ENCODE results near the gene BABAM1. TPM values are rescaled to one million over a fixed set of nuclear protein-coding genes. Genes with fewer than 3 reads are reported as not detected.

The BABAM1 gene
- total RNA-seq, 4 donors from 2014 or later: 86.3 to 120 (median 99.4) TPM

- intact Hi-C loops (cut with DNase I; ENCODE audit: low total_unique reads): no loop called here
- DNase-seq: no peak
- TF ChIP-seq CTCF (IDR thresholded peaks at IDR 0.05 in 4 of 5, conservative IDR thresholded peaks at IDR 0.05 in 1 of 5) (no peak), POLR2A (IDR thresholded peaks at IDR 0.05) (no peak)
- in situ Hi-C loops (cut with MboI; ENCODE audit: low sequenced_read_pairs in 4 of 4): no loop called here
- H3K36me3 ChIP-seq: peaks cover 0 to 7% of the 10 kb centered on the region in 2 donors
- ATAC-seq: no peak
- H3K4me1 ChIP-seq: no peaks in the 10 kb centered on the region
- no peak overlapping the region for H3K27ac ChIP-seq
- H3K4me3 ChIP-seq: no peak overlapping the region
- H3K27me3 ChIP-seq: no peaks in the 10 kb centered on the region
- H3K9me3 ChIP-seq: no peaks in the 10 kb centered on the region
Measured at GRCh38 chr19:17325881-17326594, 58.8 kb downstream of the BABAM1 start.

GRCh38 chr19:17326595-17326966 lies 59.3 kb downstream of the BABAM1 start:
- H3K36me3 ChIP-seq: peaks cover 0 to 3% of the 10 kb centered on the region in 2 donors
- in situ Hi-C loops (cut with MboI; ENCODE audit: low sequenced_read_pairs in 4 of 4): no loop called here
- H3K4me1 ChIP-seq: no peaks in the 10 kb centered on the region

GRCh38 chr19:17327068-17327653 lies 59.9 kb downstream of the BABAM1 start:
- no peak for TF ChIP-seq POLR2A (IDR thresholded peaks at IDR 0.05)
- TF ChIP-seq CTCF (IDR thresholded peaks at IDR 0.05 in 4 of 5, conservative IDR thresholded peaks at IDR 0.05 in 1 of 5): no peak
- Histone ChIP-seq H3K27me3 (no peaks in the 10 kb centered on the region), H3K27ac (no peak overlapping the region), H3K4me3 (no peak overlapping the region), H3K9me3 (no peaks in the 10 kb centered on the region), H3K4me1 (no peaks in the 10 kb centered on the region), H3K36me3 (no peaks in the 10 kb centered on the region)
- in situ Hi-C loops (cut with MboI; ENCODE audit: low sequenced_read_pairs in 4 of 4) (no loop called here), intact Hi-C loops (cut with DNase I; ENCODE audit: low total_unique reads) (no loop called here)
- no peak for ATAC-seq
- no peak for DNase-seq

More at GRCh38 chr19:17326595-17326966, 59.3 kb downstream of the BABAM1 start:
- no peak for DNase-seq
- TF ChIP-seq CTCF (IDR thresholded peaks at IDR 0.05 in 4 of 5, conservative IDR thresholded peaks at IDR 0.05 in 1 of 5) (no peak), POLR2A (IDR thresholded peaks at IDR 0.05) (no peak)
- intact Hi-C loops (cut with DNase I; ENCODE audit: low total_unique reads): no loop called here
- no peaks in the 10 kb centered on the region for H3K9me3 ChIP-seq
- no peak overlapping the region for H3K27ac ChIP-seq
- H3K27me3 ChIP-seq: no peaks in the 10 kb centered on the region
- ATAC-seq: no peak
- no peak overlapping the region for H3K4me3 ChIP-seq

- intact Hi-C loops (cut with DNase I; ENCODE audit: low total_unique reads): no loop called here
Measured at GRCh38 chr19:17327654-17328516, 60.6 kb downstream of the BABAM1 start.

More at GRCh38 chr19:17327654-17328516, 60.6 kb downstream of the BABAM1 start:
- no peaks in the 10 kb centered on the region for H3K27me3 ChIP-seq
- no peak overlapping the region for H3K27ac ChIP-seq
- H3K4me1 ChIP-seq: no peaks in the 10 kb centered on the region
- no peaks in the 10 kb centered on the region for H3K9me3 ChIP-seq
- no peaks in the 10 kb centered on the region for H3K36me3 ChIP-seq
- no peak overlapping the region for H3K4me3 ChIP-seq
- in situ Hi-C loops (cut with MboI; ENCODE audit: low sequenced_read_pairs in 4 of 4): no loop called here
- DNase-seq: no peak
- TF ChIP-seq CTCF (IDR thresholded peaks at IDR 0.05 in 4 of 5, conservative IDR thresholded peaks at IDR 0.05 in 1 of 5): no peak
- no peak for TF ChIP-seq POLR2A (IDR thresholded peaks at IDR 0.05)
- ATAC-seq: no peak

Other genes with a start within 250 kb of the BABAM1 start
- 10 to 100 TPM in 1 of 4 donors, 1 to 10 TPM in 3; 6.0 to 15.6 (median 7.6) TPM for gene CPAMD8, start 240.6 kb upstream of the BABAM1 start, total RNA-seq
- 1 to 10 TPM in 3 of 4 donors, under 1 TPM in 1; 0.97 to 4.5 (median 3.3) TPM for gene HAUS8, start 192.0 kb upstream of the BABAM1 start, total RNA-seq
- 10 to 100 TPM; 20.0 to 22.1 (median 20.7) TPM for gene MYO9B, start 191.7 kb upstream of the BABAM1 start, total RNA-seq
- 10 to 100 TPM; 14.1 to 39.9 (median 22.3) TPM for gene USE1, start 52.1 kb upstream of the BABAM1 start, total RNA-seq
- 1 to 10 TPM; 3.3 to 5.8 (median 4.5) TPM for gene OCEL1, start 41.2 kb upstream of the BABAM1 start, total RNA-seq
- gene NR2F6, start 21.5 kb upstream of the BABAM1 start, total RNA-seq: 10 to 100 TPM; 64.9 to 95.8 (median 72.0) TPM
- gene USHBP1, start 2.7 kb upstream of the BABAM1 start, total RNA-seq: 1 to 10 TPM; 2.6 to 7.1 (median 4.1) TPM
- gene ANKLE1, start 14.5 kb downstream of the BABAM1 start, total RNA-seq: 1 to 10 TPM in 1 of 4 donors, under 1 TPM in 1, not detected in 2; 0.11 to 1.4 TPM
- 10 to 100 TPM; 12.2 to 25.0 (median 19.8) TPM for gene ABHD8, start 36.0 kb downstream of the BABAM1 start, total RNA-seq
- 100 to 1,000 TPM; 145 to 369 (median 249) TPM for gene MRPL34, start 38.4 kb downstream of the BABAM1 start, total RNA-seq
- gene DDA1, start 42.1 kb downstream of the BABAM1 start, total RNA-seq: 10 to 100 TPM; 18.7 to 40.0 (median 27.0) TPM
- 10 to 100 TPM in 2 of 4 donors, 1 to 10 TPM in 2; 6.2 to 24.5 (median 9.9) TPM for gene ANO8, start 67.4 kb downstream of the BABAM1 start, total RNA-seq
- gene GTPBP3, start 70.1 kb downstream of the BABAM1 start, total RNA-seq: 10 to 100 TPM in 3 of 4 donors, 1 to 10 TPM in 1; 6.7 to 21.3 (median 11.1) TPM
- gene PLVAP, start 109.9 kb downstream of the BABAM1 start, total RNA-seq: 10 to 100 TPM; 11.5 to 45.1 (median 18.8) TPM
- not detected for gene CCDC194, start 126.8 kb downstream of the BABAM1 start, total RNA-seq
- 10 to 100 TPM; 19.0 to 28.2 (median 23.1) TPM for gene BST2, start 138.2 kb downstream of the BABAM1 start, total RNA-seq
- 10 to 100 TPM; 35.8 to 62.7 (median 52.3) TPM for gene MVB12A, start 152.6 kb downstream of the BABAM1 start, total RNA-seq
- not detected for gene TMEM221, start 181.2 kb downstream of the BABAM1 start, total RNA-seq
- gene NXNL1, start 193.5 kb downstream of the BABAM1 start, total RNA-seq: not detected
- gene SLC27A1, start 203.1 kb downstream of the BABAM1 start, total RNA-seq: 10 to 100 TPM; 20.7 to 53.8 (median 43.7) TPM
- gene PGLS, start 244.2 kb downstream of the BABAM1 start, total RNA-seq: 10 to 100 TPM; 22.1 to 25.1 (median 23.4) TPM

Data from gastrocnemius medialis (tissue), 4 donors.